T-helper 2 cell treated with Interferon-gamma antibody and Interleukin-4, amounts not matched to agents 5 μg/mL and 100 μg/mL, for 36 hours (primary cell): Measurements from ENCODE around the gene BICDL1.
A peak's percentile ranks its signal among the peaks of the same experiment; 100 is the strongest.

Experiments used
- DNase-seq: peaks from one replicate; pipeline ENCODE4 v3.0.0; 2021; ENCODE audit warnings: low spot score
- H3K27ac Mint-ChIP-seq: one replicate; pipeline ENCODE4 v1.8.0; 2021; ENCODE audit warnings: mild to moderate bottlenecking, mixed read lengths
- H3K27me3 Mint-ChIP-seq: one replicate; pipeline ENCODE4 v1.8.0; 2021; ENCODE audit warnings: low read depth, mixed read lengths
- H3K36me3 Mint-ChIP-seq: one replicate; pipeline ENCODE4 v1.8.0; 2021; ENCODE audit warnings: low read depth, mixed read lengths
- H3K4me1 Mint-ChIP-seq: one replicate; pipeline ENCODE4 v1.8.0; 2021; ENCODE audit warnings: low read depth, mixed read lengths
- H3K4me3 Mint-ChIP-seq: one replicate; pipeline ENCODE4 v1.8.0; 2022; ENCODE audit warnings: mild to moderate bottlenecking, moderate library complexity, mixed read lengths
- H3K9me3 Mint-ChIP-seq: one replicate; pipeline ENCODE4 v1.8.0; 2021; ENCODE audit warnings: mixed read lengths

The BICDL1 gene

GRCh38 chr12:120100630-120101029 lies 111.6 kb downstream of the BICDL1 start:
- DNase-seq: no peak
- no peak overlapping the region for H3K27ac Mint-ChIP-seq
- H3K27me3 Mint-ChIP-seq: no peaks in the 10 kb centered on the region
- no peak overlapping the region for H3K4me3 Mint-ChIP-seq
- H3K36me3 Mint-ChIP-seq: peaks cover 54% of the 10 kb centered on the region
- H3K9me3 Mint-ChIP-seq: no peaks in the 10 kb centered on the region
- H3K4me1 Mint-ChIP-seq: peaks cover 2% of the 10 kb centered on the region

GRCh38 chr12:120101182-120101581 lies 112.1 kb downstream of the BICDL1 start:
- no peaks in the 10 kb centered on the region for H3K27me3 Mint-ChIP-seq

GRCh38 chr12:120101617-120102016 lies 112.6 kb downstream of the BICDL1 start:
- Mint-ChIP-seq H3K36me3 (peaks cover 55% of the 10 kb centered on the region), H3K4me1 (peaks cover 7% of the 10 kb centered on the region), H3K4me3 (no peak overlapping the region)

More at GRCh38 chr12:120101182-120101581, 112.1 kb downstream of the BICDL1 start:
- Mint-ChIP-seq H3K9me3 (no peaks in the 10 kb centered on the region), H3K4me1 (peaks cover 6% of the 10 kb centered on the region), H3K27ac (peak overlapping the region; percentile 65), H3K36me3 (peaks cover 56% of the 10 kb centered on the region), H3K4me3 (no peak overlapping the region)
- DNase-seq: no peak

GRCh38 chr12:120102189-120103043 lies 113.4 kb downstream of the BICDL1 start:
- H3K4me1 Mint-ChIP-seq: peaks cover 7% of the 10 kb centered on the region
- no peak overlapping the region for H3K27ac Mint-ChIP-seq
- H3K27me3 Mint-ChIP-seq: no peaks in the 10 kb centered on the region
- H3K4me3 Mint-ChIP-seq: no peak overlapping the region
- no peak for DNase-seq
- peaks cover 56% of the 10 kb centered on the region for H3K36me3 Mint-ChIP-seq
- no peaks in the 10 kb centered on the region for H3K9me3 Mint-ChIP-seq

More at GRCh38 chr12:120101617-120102016, 112.6 kb downstream of the BICDL1 start:
- no peak for DNase-seq
- H3K9me3 Mint-ChIP-seq: no peaks in the 10 kb centered on the region
- H3K27me3 Mint-ChIP-seq: no peaks in the 10 kb centered on the region
- H3K27ac Mint-ChIP-seq: peak overlapping the region; percentile 65

GRCh38 chr12:120103044-120103338 lies 114.0 kb downstream of the BICDL1 start:
- Mint-ChIP-seq H3K4me3 (no peak overlapping the region), H3K4me1 (peaks cover 7% of the 10 kb centered on the region), H3K27ac (no peak overlapping the region), H3K36me3 (peaks cover 55% of the 10 kb centered on the region), H3K27me3 (no peaks in the 10 kb centered on the region), H3K9me3 (no peaks in the 10 kb centered on the region)
- no peak for DNase-seq

GRCh38 chr12:120103371-120103770 lies 114.3 kb downstream of the BICDL1 start:
- Mint-ChIP-seq H3K27ac (no peak overlapping the region), H3K4me1 (peaks cover 8% of the 10 kb centered on the region), H3K27me3 (no peaks in the 10 kb centered on the region), H3K9me3 (no peaks in the 10 kb centered on the region), H3K4me3 (no peak overlapping the region), H3K36me3 (peaks cover 52% of the 10 kb centered on the region)
- no peak for DNase-seq

GRCh38 chr12:120106151-120106550 lies 117.1 kb downstream of the BICDL1 start:
- peaks cover 49% of the 10 kb centered on the region for H3K36me3 Mint-ChIP-seq
- no peaks in the 10 kb centered on the region for H3K27me3 Mint-ChIP-seq
- H3K9me3 Mint-ChIP-seq: no peaks in the 10 kb centered on the region
- H3K4me1 Mint-ChIP-seq: peaks cover 26% of the 10 kb centered on the region
- no peak overlapping the region for H3K4me3 Mint-ChIP-seq
- DNase-seq: no peak
- peak overlapping the region; percentile 70 for H3K27ac Mint-ChIP-seq

- H3K4me3 Mint-ChIP-seq: peak overlapping the region; percentile 45
- H3K27ac Mint-ChIP-seq: no peak overlapping the region
These were observed 120.7 kb downstream of the BICDL1 start for GRCh38 chr12:120109570-120110267.

GRCh38 chr12:120110550-120111501 lies 121.8 kb downstream of the BICDL1 start:
- Mint-ChIP-seq H3K27me3 (no peaks in the 10 kb centered on the region), H3K4me1 (peaks cover 46% of the 10 kb centered on the region), H3K27ac (peak overlapping the region; percentile 85), H3K4me3 (peak overlapping the region; percentile 57), H3K9me3 (no peaks in the 10 kb centered on the region), H3K36me3 (peaks cover 47% of the 10 kb centered on the region)
- DNase-seq: peak; percentile 44

More at GRCh38 chr12:120109570-120110267, 120.7 kb downstream of the BICDL1 start:
- Mint-ChIP-seq H3K4me1 (peaks cover 36% of the 10 kb centered on the region), H3K27me3 (no peaks in the 10 kb centered on the region), H3K36me3 (peaks cover 46% of the 10 kb centered on the region), H3K9me3 (no peaks in the 10 kb centered on the region)
- no peak for DNase-seq

GRCh38 chr12:120115066-120115465 lies 126.0 kb downstream of the BICDL1 start:
- Mint-ChIP-seq H3K4me1 (peaks cover 56% of the 10 kb centered on the region), H3K27ac (peak overlapping the region; percentile 89), H3K9me3 (no peaks in the 10 kb centered on the region), H3K4me3 (peak overlapping the region; percentile 96), H3K36me3 (peaks cover 41% of the 10 kb centered on the region), H3K27me3 (no peaks in the 10 kb centered on the region)
- DNase-seq: no peak

- no peaks in the 10 kb centered on the region for H3K9me3 Mint-ChIP-seq
- peaks cover 55% of the 10 kb centered on the region for H3K4me1 Mint-ChIP-seq
- H3K27ac Mint-ChIP-seq: peak overlapping the region; percentile 89
- DNase-seq: peak; percentile 44
- H3K4me3 Mint-ChIP-seq: peak overlapping the region; percentile 96
- peaks cover 40% of the 10 kb centered on the region for H3K36me3 Mint-ChIP-seq
- H3K27me3 Mint-ChIP-seq: no peaks in the 10 kb centered on the region
These were observed 126.8 kb downstream of the BICDL1 start for GRCh38 chr12:120115692-120116440.

GRCh38 chr12:120116441-120116791 lies 127.4 kb downstream of the BICDL1 start, which contains the start of gene RAB35:
RAB35 (minus strand) TSS chr12:120116753; CDS start chr12:120116650, 103 bp downstream.
- peak within 1 kb of the TSS; percentile 90 for H3K27ac Mint-ChIP-seq

More at GRCh38 chr12:120116441-120116791, 127.4 kb downstream of the BICDL1 start, which contains the start of gene RAB35:
- peaks cover 40% of the 10 kb centered on the region for H3K36me3 Mint-ChIP-seq
- peaks cover 56% of the 10 kb centered on the region for H3K4me1 Mint-ChIP-seq
- no peaks in the 10 kb centered on the region for H3K27me3 Mint-ChIP-seq
- peak within 1 kb of the TSS; percentile 96 for H3K4me3 Mint-ChIP-seq
- no peak for DNase-seq
- H3K9me3 Mint-ChIP-seq: no peaks in the 10 kb centered on the region
